GM12878 (cell line): ENCODE measurements around the gene IQGAP2. TPM values are rescaled to one million over a fixed set of nuclear protein-coding genes. Genes with fewer than 3 reads are reported as not detected.

Experiments used
- ATAC-seq: fragments of 200-7000 bp; cut with Tn5 transposase; 3 replicates; pipeline ENCODE4 v1.9.1; 2020; ENCODE audit warnings: mild to moderate bottlenecking, moderate library complexity
- BruUV-seq: library from RNA; stranded (reverse); fragments of 400-500 nt; replicated peaks from 2 replicates; lab custom pipeline; 2021; lab: Mats Ljungman, UMichigan
- CTCF ChIA-PET: fragments of 300-600 bp; sonication (Branson Sonifier 250); formaldehyde crosslinking; extraction: SDS; loops from one replicate; lab custom pipeline; 2021; ENCODE audit warnings: inconsistent platforms; lab: Yijun Ruan, JAX
- POLR2A ChIA-PET: fragments of 350-600 bp; formaldehyde crosslinking; extraction: SDS; loops from one replicate; lab custom pipeline; 2021; ENCODE audit warnings: inconsistent platforms; lab: Charles Lee
- RAD21 ChIA-PET: fragments of 300-600 bp; sonication (Branson Sonifier 250); formaldehyde crosslinking; loops from one replicate; lab custom pipeline; 2023; ENCODE audit warnings: antibody characterized with exemption; ENCODE audit not compliant: unreplicated experiment; lab: Charles Lee
- SMC1A ChIA-PET: fragments of 300-600 bp; sonication (Branson Sonifier 250); formaldehyde crosslinking; loops from one replicate; lab custom pipeline; 2023; ENCODE audit not compliant: unreplicated experiment, uncharacterized antibody; lab: Charles Lee
- DNase-seq: peaks from one replicate; pipeline ENCODE4 v3.0.0-alpha.2; 2011; ENCODE audit warnings: low read depth, low spot score
- FAIRE-seq: peaks from 3 replicates; lab custom pipeline; 2011; peaks lifted over from hg19 to GRCh38; lab: Jason Lieb, UNC
- H2AFZ ChIP-seq: 2 replicates; pipeline ENCODE4 v1.6.0; 2011; ENCODE audit warnings: low read depth, low read length, control low read depth; ENCODE audit not compliant: control insufficient read depth
- H3K27ac ChIP-seq: 2 replicates; pipeline ENCODE4 v1.5.1; 2011; ENCODE audit warnings: control low read depth; ENCODE audit not compliant: control insufficient read depth, insufficient read depth
- H3K27me3 ChIP-seq, 2 experiments: replicated peaks in 1 of 2; 2 replicates each; pipeline versions ENCODE4 v1.6.0 to v1.6.1; 2011; ENCODE audit warnings: low read length in 1 of 2; ENCODE audit not compliant: control insufficient read depth in 2 of 2, insufficient read depth in 2 of 2
- H3K36me3 ChIP-seq, 2 experiments: 2 replicates each; pipeline ENCODE4 v1.5.1; 2011; ENCODE audit warnings: low read length in 1 of 2; ENCODE audit not compliant: control insufficient read depth in 2 of 2, insufficient read depth in 2 of 2
- H3K4me1 ChIP-seq: 2 replicates; pipeline ENCODE4 v1.6.1; 2011; ENCODE audit warnings: mild to moderate bottlenecking, low read length, moderate library complexity, mixed read lengths; ENCODE audit not compliant: control insufficient read depth, insufficient read depth
- H3K4me2 ChIP-seq: 2 replicates; pipeline ENCODE4 v1.6.0; 2011; ENCODE audit warnings: control low read depth; ENCODE audit not compliant: control insufficient read depth, insufficient read depth
- H3K4me3 ChIP-seq: fragments of 200-600 bp; sonication (generic); 2 replicates; pipeline ENCODE4 v1.5.1; 2016
- H3K79me2 ChIP-seq: 2 replicates; pipeline ENCODE4 v1.6.0; 2011; ENCODE audit warnings: low read length; ENCODE audit not compliant: control insufficient read depth, insufficient read depth
- H3K9ac ChIP-seq: 2 replicates; pipeline ENCODE4 v1.8.0; 2011; ENCODE audit warnings: low read length, control low read depth, mixed read lengths; ENCODE audit not compliant: control insufficient read depth, insufficient read depth
- H3K9me3 ChIP-seq: replicated peaks from 3 replicates; pipeline ENCODE4 v1.5.1; 2011; ENCODE audit warnings: mild to moderate bottlenecking, low read length; ENCODE audit not compliant: control insufficient read depth, insufficient read depth
- H4K20me1 ChIP-seq: 2 replicates; pipeline ENCODE4 v1.6.0; 2011; ENCODE audit not compliant: control insufficient read depth, insufficient read depth
- BMI1 ChIP-seq: fragments of 450-650 bp; IDR thresholded peaks from 2 replicates; pipeline ENCODE4 v1.6.1; 2016; ENCODE audit warnings: mild to moderate bottlenecking, moderate library complexity, borderline replicate concordance
- CREM ChIP-seq: IDR thresholded peaks from 2 replicates; pipeline ENCODE4 v1.6.1; 2014; ENCODE audit warnings: antibody characterized with exemption, low read depth
- GABPA ChIP-seq: IDR thresholded peaks from 2 replicates; pipeline ENCODE4 v1.6.1; 2014; ENCODE audit warnings: antibody characterized with exemption, low read depth, mild to moderate bottlenecking, inconsistent platforms
- MTA2 ChIP-seq: fragments of 450-650 bp; IDR thresholded peaks from 2 replicates; pipeline ENCODE4 v1.6.1; 2016; ENCODE audit warnings: low read depth, mild to moderate bottlenecking, moderate library complexity
- POLR2AphosphoS5 ChIP-seq: IDR thresholded peaks from 2 replicates; pipeline ENCODE4 v1.6.1; 2011; ENCODE audit warnings: mild to moderate bottlenecking, low read length, inconsistent platforms
- RAD51 ChIP-seq: fragments of 450-650 bp; IDR thresholded peaks from 2 replicates; pipeline ENCODE4 v1.6.1; 2016; ENCODE audit warnings: moderate library complexity, mild to moderate bottlenecking, inconsistent platforms
- SMC3 ChIP-seq: IDR thresholded peaks from 2 replicates; pipeline ENCODE4 v1.6.1; 2011; ENCODE audit warnings: low read length, improper control_type of control experiment, borderline replicate concordance
- YY1 ChIP-seq: IDR thresholded peaks from 2 replicates; pipeline ENCODE4 v1.6.1; 2011; ENCODE audit warnings: low read depth, mild to moderate bottlenecking, low read length
- WGBS: methylation state at CpG from one replicate; pipeline ENCODE4 v1.1.6; 2016; ENCODE audit warnings: low lambda C conversion rate; ENCODE audit not compliant: insufficient replicate concordance, insufficient coverage; ENCODE audit errors: missing lambda C conversion rate; 5-methylcytosine and 5-hydroxymethylcytosine counted together
- in situ Hi-C: fragments of 300-500 bp; cut with MboI; formaldehyde crosslinking; loops from 9 replicates; pipeline ENCODE4 v1.14.3; 2018; ENCODE audit warnings: mixed read lengths
- intact Hi-C: fragments of 100-400 bp; cut with micrococcal nuclease; formaldehyde crosslinking; loops from one replicate; pipeline ENCODE4 v1.14.2; 2022; ENCODE audit not compliant: unreplicated experiment
- polyA plus RNA-seq, 11 experiments: library from polyadenylated mRNA; depleted of rRNA in 4 of 11; unstranded in 6 of 11; stranded (reverse) in 5 of 11; fragments of >200 nt; fragmentation: Nextera tagmentation in 4 of 11; fragmentation: Illumina TruSeq in 1 of 11; extraction: Ambion mirVana in 4 of 11; extraction: Trizol in 1 of 11; gene quantifications; 1 replicate in 1 of 11; 2 replicates in 10 of 11; pipeline versions ENCODE4 v1.2.1 to v1.2.3, GENCODE V29; 2011 to 2016; ENCODE audit warnings: inconsistent platforms in 2 of 11, missing spikeins in 2 of 11, low read depth in 1 of 11
- total RNA-seq, 4 experiments: library from RNA; depleted of rRNA in 3 of 4; stranded (reverse); fragments of >200 nt in 3 of 4; fragmentation: Illumina TruSeq in 1 of 4; extraction: Trizol in 1 of 4; gene quantifications; 2 replicates each; pipeline versions ENCODE4 v1.2.1 to v1.2.3, GENCODE V29; 2013 to 2021
- TF ChIP-seq, protein P1 (sequence below): fragments of 450-650 bp; IDR thresholded peaks from 2 replicates; pipeline ENCODE4 v1.6.1; 2018; ENCODE audit warnings: mild to moderate bottlenecking, low read depth, moderate library complexity; ENCODE audit not compliant: partially characterized antibody
- TF ChIP-seq, protein P2 (sequence below): fragments of 450-650 bp; formaldehyde crosslinking; IDR thresholded peaks from 2 replicates; pipeline ENCODE4 v1.4.0; 2022; ENCODE audit warnings: mild to moderate bottlenecking, moderate library complexity
- TF ChIP-seq, protein P3 (sequence below): fragments of 450-650 bp; IDR thresholded peaks from 2 replicates; pipeline ENCODE4 v1.6.1; 2016; ENCODE audit warnings: mild to moderate bottlenecking

Gene IQGAP2
- total and polyA plus RNA-seq, 10 of the 15 experiments (the other 5 are each of a cell fraction or from before 2014, with no cell fraction given) = 14.5 to 41.4 (median 21.8) TPM

DNA sequence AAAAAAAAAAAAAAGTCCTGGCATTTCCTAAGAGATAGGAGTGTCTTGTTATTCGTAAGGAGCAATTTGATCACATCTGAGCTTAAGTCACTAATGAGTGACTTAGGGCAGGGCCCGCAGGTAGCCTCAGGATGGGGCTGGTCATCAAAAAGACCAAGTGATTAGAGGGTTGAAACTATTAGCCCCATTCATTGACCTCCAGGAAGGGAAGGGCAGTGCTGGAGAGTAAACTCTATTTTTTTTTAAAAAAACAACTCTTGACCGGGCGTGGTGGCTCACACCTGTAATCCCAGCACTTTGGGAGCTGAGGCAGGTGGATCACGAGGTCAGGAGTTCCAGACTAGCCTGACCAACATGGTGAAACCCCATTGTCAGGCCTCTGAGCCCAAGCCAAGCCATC, 46.2 kb upstream of the IQGAP2 start (continued):
- TF ChIP-seq, protein P1, sequence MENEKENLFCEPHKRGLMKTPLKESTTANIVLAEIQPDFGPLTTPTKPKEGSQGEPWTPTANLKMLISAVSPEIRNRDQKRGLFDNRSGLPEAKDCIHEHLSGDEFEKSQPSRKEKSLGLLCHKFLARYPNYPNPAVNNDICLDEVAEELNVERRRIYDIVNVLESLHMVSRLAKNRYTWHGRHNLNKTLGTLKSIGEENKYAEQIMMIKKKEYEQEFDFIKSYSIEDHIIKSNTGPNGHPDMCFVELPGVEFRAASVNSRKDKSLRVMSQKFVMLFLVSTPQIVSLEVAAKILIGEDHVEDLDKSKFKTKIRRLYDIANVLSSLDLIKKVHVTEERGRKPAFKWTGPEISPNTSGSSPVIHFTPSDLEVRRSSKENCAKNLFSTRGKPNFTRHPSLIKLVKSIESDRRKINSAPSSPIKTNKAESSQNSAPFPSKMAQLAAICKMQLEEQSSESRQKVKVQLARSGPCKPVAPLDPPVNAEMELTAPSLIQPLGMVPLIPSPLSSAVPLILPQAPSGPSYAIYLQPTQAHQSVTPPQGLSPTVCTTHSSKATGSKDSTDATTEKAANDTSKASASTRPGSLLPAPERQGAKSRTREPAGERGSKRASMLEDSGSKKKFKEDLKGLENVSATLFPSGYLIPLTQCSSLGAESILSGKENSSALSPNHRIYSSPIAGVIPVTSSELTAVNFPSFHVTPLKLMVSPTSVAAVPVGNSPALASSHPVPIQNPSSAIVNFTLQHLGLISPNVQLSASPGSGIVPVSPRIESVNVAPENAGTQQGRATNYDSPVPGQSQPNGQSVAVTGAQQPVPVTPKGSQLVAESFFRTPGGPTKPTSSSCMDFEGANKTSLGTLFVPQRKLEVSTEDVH = no peak
- no peak for TF ChIP-seq CREM

DNA sequence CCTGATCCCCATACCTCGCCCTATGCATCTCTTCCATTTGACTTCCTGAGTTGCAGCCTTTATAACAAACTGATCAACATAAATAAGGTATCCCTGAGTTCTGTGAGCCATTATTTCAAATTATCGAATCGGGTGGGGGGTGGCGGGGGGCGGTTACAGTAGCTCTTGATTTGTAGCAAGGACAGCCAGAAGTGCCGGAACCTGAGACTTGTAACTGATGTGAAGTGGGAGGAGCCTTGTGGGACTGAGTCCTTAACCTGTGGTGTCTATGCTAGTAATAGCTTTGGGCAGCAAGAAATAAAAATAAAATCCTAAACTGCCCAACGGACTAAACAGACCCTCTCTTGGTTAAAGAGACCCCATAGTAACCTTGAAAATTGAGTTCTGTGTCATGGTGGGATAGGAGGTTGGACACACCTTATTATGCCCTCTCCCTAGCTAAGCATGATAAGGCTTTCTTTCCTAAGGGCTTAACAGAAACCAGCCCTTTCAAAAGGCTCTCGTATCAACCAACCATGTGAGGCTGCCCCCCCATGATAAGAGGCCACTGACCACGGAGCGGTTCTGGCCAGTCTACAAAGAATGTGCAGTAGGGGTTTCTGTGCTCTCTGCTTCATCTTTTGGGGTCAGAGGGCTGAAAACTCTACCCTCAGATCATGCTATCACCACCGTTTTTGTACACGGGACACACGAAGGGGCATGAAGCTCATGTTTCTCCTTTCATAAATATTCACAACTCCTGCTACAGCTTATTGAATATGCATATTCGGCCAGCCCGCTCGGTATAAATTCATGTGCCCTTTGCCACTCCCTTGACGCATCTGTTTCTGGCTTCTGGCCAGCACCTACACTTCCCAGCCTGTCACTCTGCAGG, 39.5 kb upstream of the IQGAP2 start:
- CTCF ChIA-PET = interaction anchor here (1.3 kb wide), 1 partner anchor 219 kb away, joined by 3 read pairs; no protein-coding TSS in a partner anchor
- WGBS = 71% methylated on average over 17 of the region's 17 CpGs
- TF ChIP-seq, protein P2, sequence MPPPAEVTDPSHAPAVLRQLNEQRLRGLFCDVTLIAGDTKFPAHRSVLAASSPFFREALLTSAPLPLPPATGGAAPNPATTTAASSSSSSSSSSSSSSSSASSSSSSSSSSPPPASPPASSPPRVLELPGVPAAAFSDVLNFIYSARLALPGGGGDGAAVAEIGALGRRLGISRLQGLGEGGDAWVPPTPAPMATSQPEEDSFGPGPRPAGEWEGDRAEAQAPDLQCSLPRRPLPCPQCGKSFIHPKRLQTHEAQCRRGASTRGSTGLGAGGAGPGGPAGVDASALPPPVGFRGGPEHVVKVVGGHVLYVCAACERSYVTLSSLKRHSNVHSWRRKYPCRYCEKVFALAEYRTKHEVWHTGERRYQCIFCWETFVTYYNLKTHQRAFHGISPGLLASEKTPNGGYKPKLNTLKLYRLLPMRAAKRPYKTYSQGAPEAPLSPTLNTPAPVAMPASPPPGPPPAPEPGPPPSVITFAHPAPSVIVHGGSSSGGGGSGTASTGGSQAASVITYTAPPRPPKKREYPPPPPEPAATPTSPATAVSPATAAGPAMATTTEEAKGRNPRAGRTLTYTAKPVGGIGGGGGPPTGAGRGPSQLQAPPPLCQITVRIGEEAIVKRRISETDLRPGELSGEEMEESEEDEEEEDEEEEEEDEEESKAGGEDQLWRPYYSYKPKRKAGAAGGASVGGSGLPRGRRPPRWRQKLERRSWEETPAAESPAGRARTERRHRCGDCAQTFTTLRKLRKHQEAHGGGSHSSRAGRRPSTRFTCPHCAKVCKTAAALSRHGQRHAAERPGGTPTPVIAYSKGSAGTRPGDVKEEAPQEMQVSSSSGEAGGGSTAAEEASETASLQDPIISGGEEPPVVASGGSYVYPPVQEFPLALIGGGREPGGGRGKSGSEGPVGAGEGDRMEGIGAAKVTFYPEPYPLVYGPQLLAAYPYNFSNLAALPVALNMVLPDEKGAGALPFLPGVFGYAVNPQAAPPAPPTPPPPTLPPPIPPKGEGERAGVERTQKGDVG (CRISPR knock-in tag) = no peak
- TF ChIP-seq RAD51 (no peak), GABPA (no peak), YY1 (no peak), BMI1 (no peak), POLR2AphosphoS5 (no peak), MTA2 (no peak), SMC3 (no peak)
- TF ChIP-seq, protein P3, sequence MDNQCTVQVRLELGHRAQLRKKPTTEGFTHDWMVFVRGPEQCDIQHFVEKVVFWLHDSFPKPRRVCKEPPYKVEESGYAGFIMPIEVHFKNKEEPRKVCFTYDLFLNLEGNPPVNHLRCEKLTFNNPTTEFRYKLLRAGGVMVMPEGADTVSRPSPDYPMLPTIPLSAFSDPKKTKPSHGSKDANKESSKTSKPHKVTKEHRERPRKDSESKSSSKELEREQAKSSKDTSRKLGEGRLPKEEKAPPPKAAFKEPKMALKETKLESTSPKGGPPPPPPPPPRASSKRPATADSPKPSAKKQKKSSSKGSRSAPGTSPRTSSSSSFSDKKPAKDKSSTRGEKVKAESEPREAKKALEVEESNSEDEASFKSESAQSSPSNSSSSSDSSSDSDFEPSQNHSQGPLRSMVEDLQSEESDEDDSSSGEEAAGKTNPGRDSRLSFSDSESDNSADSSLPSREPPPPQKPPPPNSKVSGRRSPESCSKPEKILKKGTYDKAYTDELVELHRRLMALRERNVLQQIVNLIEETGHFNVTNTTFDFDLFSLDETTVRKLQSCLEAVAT = no peak

More for the DNA sequence above, 39.5 kb upstream of the IQGAP2 start:
- FAIRE-seq (no peak), ATAC-seq (no peak), DNase-seq (no peak)
- no TSS peak for BruUV-seq
- Histone ChIP-seq H3K36me3 (no peaks in the 10 kb centered on the region), H3K9me3 (no peaks in the 10 kb centered on the region), H3K4me3 (no peak overlapping the region), H2AFZ (no peak overlapping the region), H4K20me1 (no peaks in the 10 kb centered on the region), H3K27ac (no peak overlapping the region), H3K79me2 (no peaks in the 10 kb centered on the region), H3K4me1 (peaks cover 3% of the 10 kb centered on the region; the same call in 1 of the 2 replicates), H3K9ac (no peak overlapping the region), H3K27me3 (no peaks in the 10 kb centered on the region), H3K4me2 (no peak overlapping the region)
- RAD21 ChIA-PET = no interaction called here
- intact Hi-C loops (no loop called here), in situ Hi-C loops (no loop called here)
- SMC1A ChIA-PET = no interaction called here
- POLR2A ChIA-PET = no interaction called here
